PFSK-1 (cell line): ENCODE data around the gene SDCCAG8.

ENCODE experiments used
- POLR2AphosphoS5 ChIP-seq: IDR thresholded peaks from 2 replicates; pipeline ENCODE4 v1.6.1; 2012; ENCODE audit warnings: low read depth, mild to moderate bottlenecking, control low read depth, low read length, moderate library complexity
- REST ChIP-seq, 2 experiments: IDR thresholded peaks; 2 replicates each; pipeline versions ENCODE4 v1.6.1 to v1.8.0; 2011 to 2012; ENCODE audit warnings: low read depth in 2 of 2, low read length in 2 of 2, control low read depth in 1 of 2, inconsistent platforms in 1 of 2, mild to moderate bottlenecking in 1 of 2, moderate library complexity in 1 of 2; ENCODE audit not compliant: insufficient read depth in 1 of 2
- TAF1 ChIP-seq: IDR thresholded peaks from 2 replicates; pipeline ENCODE4 v1.6.1; 2012; ENCODE audit warnings: low read length, control low read depth, borderline replicate concordance; ENCODE audit not compliant: insufficient read depth

GRCh38 chr1:243438146-243438545 lies 182.3 kb downstream of the SDCCAG8 start:
- TF ChIP-seq POLR2AphosphoS5 (no peak), REST (IDR thresholded peaks at IDR 0.05; ENCODE audit: insufficient read depth in 1 of 2, low read depth in 2 of 2, low read length in 2 of 2) (no peak), TAF1 (no peak)
